Peyer's patch (tissue), 4 donors: ENCODE results near the gene NAA80.

Experiments used
- CTCF ChIP-seq, 6 experiments: fragments of 450-650 bp in 4 of 6; fragments of 200-600 bp in 2 of 6; sonication (generic) in 1 of 6; IDR thresholded peaks; one replicate each; pipeline ENCODE4 v1.5.1; 2017 to 2019; ENCODE audit warnings: antibody characterized with exemption in 6 of 6, mild to moderate bottlenecking in 3 of 6, moderate library complexity in 1 of 6
- POLR2A ChIP-seq, 2 donors: fragments of 450-650 bp; IDR thresholded peaks; one replicate each; pipeline ENCODE4 v1.5.1; 2017; ENCODE audit warnings: antibody characterized with exemption in 2 of 2, mild to moderate bottlenecking in 2 of 2, moderate library complexity in 2 of 2

GRCh38 chr3:50295553-50296431, 3.4 kb downstream of the NAA80 start:
- no peak for TF ChIP-seq CTCF (IDR thresholded peaks at IDR 0.05)
- no peak for TF ChIP-seq POLR2A (IDR thresholded peaks at IDR 0.05)
